Measurements from ENCODE around the gene SPART.

DNA sequence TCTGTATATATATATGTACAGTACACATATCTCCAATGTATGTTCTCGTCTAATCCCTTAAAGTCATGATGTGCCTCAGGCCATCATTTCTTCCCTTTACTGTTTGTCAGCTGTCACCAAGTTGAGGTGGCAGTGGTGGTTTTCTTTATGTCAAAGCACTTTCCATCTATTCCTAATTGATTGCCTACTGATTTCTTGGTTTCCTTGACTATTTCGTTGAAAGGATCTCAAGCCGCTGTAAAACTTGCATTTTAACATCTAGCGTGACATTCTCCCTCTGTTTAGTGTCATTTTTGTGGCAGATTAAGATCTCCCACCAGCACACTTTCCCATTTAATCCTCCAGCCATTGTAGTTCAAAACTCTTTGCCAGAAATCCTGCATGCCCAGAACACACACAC is 25.0 kb upstream of the SPART start:
- TF ChIP-seq, protein P1, sequence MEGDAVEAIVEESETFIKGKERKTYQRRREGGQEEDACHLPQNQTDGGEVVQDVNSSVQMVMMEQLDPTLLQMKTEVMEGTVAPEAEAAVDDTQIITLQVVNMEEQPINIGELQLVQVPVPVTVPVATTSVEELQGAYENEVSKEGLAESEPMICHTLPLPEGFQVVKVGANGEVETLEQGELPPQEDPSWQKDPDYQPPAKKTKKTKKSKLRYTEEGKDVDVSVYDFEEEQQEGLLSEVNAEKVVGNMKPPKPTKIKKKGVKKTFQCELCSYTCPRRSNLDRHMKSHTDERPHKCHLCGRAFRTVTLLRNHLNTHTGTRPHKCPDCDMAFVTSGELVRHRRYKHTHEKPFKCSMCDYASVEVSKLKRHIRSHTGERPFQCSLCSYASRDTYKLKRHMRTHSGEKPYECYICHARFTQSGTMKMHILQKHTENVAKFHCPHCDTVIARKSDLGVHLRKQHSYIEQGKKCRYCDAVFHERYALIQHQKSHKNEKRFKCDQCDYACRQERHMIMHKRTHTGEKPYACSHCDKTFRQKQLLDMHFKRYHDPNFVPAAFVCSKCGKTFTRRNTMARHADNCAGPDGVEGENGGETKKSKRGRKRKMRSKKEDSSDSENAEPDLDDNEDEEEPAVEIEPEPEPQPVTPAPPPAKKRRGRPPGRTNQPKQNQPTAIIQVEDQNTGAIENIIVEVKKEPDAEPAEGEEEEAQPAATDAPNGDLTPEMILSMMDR (IDR thresholded peaks at IDR 0.05; ENCODE audit: low read length), result no peak
- no peak for TF ChIP-seq EZH2phosphoT487 (IDR thresholded peaks at IDR 0.05; ENCODE audit: low read length)
- no peak for TF ChIP-seq EZH2 (optimal IDR thresholded peaks at IDR 0.05; ENCODE audit: low read depth, low read length)

Data from MM.1S (cell line).